ENCODE data around the gene CCDC9B. TPM values are rescaled to one million over a fixed set of nuclear protein-coding genes. Genes with fewer than 3 reads are reported as not detected.

Gene CCDC9B
- total and polyA plus RNA-seq, 7 donors: 14.5 to 161 (median 87.0) TPM

- 90 to 92% (median 90%) methylated on average over 19 of the region's 19 CpGs for WGBS, 3 donors
- ATAC-seq: no peak
- H3K9me3 ChIP-seq: peaks cover 4% of the 10 kb centered on the region
- H3K27me3 ChIP-seq (ENCODE audit: insufficient read depth in 3 of 3, low read length in 2 of 3): no peaks in the 10 kb centered on the region
- H3K36me3 ChIP-seq (ENCODE audit: insufficient read depth in 1 of 2, low read depth in 1 of 2): no peaks in the 10 kb centered on the region
- intact Hi-C loops (cut with DNase I): no loop called here
- no peak overlapping the region for H3K4me3 ChIP-seq
- H3K27ac ChIP-seq: no peak overlapping the region
- no peaks in the 10 kb centered on the region for H3K4me1 ChIP-seq
- DNase-seq: no peak
- TF ChIP-seq CTCF (IDR thresholded peaks at IDR 0.05): no peak
Measured at GRCh38 chr15:40302288-40302886, 38.4 kb downstream of the CCDC9B start.

- no peaks in the 10 kb centered on the region for H3K36me3 ChIP-seq (ENCODE audit: insufficient read depth in 1 of 2, low read depth in 1 of 2)
- H3K4me3 ChIP-seq: no peak overlapping the region
- TF ChIP-seq CTCF (IDR thresholded peaks at IDR 0.05): no peak
- H3K4me1 ChIP-seq: no peaks in the 10 kb centered on the region
- 52 to 62% (median 60%) methylated on average over 12 of the region's 12 CpGs for WGBS, 3 donors
- DNase-seq (no peak), ATAC-seq (no peak)
- intact Hi-C loops (cut with DNase I): no loop called here
- H3K27ac ChIP-seq: no peak overlapping the region
- H3K9me3 ChIP-seq: peaks cover 4% of the 10 kb centered on the region
- H3K27me3 ChIP-seq (ENCODE audit: insufficient read depth in 3 of 3, low read length in 2 of 3): no peaks in the 10 kb centered on the region
Measured at GRCh38 chr15:40301467-40302179, 39.1 kb downstream of the CCDC9B start.

- Histone ChIP-seq H3K27me3 (ENCODE audit: insufficient read depth in 3 of 3, low read length in 2 of 3) (no peaks in the 10 kb centered on the region), H3K36me3 (ENCODE audit: insufficient read depth in 1 of 2, low read depth in 1 of 2) (no peaks in the 10 kb centered on the region), H3K9me3 (peaks cover 4% of the 10 kb centered on the region), H3K27ac (no peak overlapping the region), H3K4me1 (no peaks in the 10 kb centered on the region), H3K4me3 (no peak overlapping the region)
- ATAC-seq (no peak), DNase-seq (no peak)
- 88 to 91% (median 89%) methylated on average over 2 of the region's 2 CpGs for WGBS, 3 donors
- intact Hi-C loops (cut with DNase I): no loop called here
- no peak for TF ChIP-seq CTCF (IDR thresholded peaks at IDR 0.05)
Measured at GRCh38 chr15:40300771-40301170, 40.0 kb downstream of the CCDC9B start.

- no peaks in the 10 kb centered on the region for H3K27me3 ChIP-seq (ENCODE audit: insufficient read depth in 3 of 3, low read length in 2 of 3)
- no peak overlapping the region for H3K4me3 ChIP-seq
- no peaks in the 10 kb centered on the region for H3K36me3 ChIP-seq (ENCODE audit: insufficient read depth in 1 of 2, low read depth in 1 of 2)
- no peak overlapping the region for H3K27ac ChIP-seq
- peaks cover 4% of the 10 kb centered on the region for H3K9me3 ChIP-seq
- 97 to 99% (median 98%) methylated on average over 2 of the region's 2 CpGs for WGBS, 3 donors
- DNase-seq: no peak
- intact Hi-C loops (cut with DNase I): no loop called here
- H3K4me1 ChIP-seq: no peaks in the 10 kb centered on the region
- TF ChIP-seq CTCF (IDR thresholded peaks at IDR 0.05): no peak
- ATAC-seq: no peak
Measured at GRCh38 chr15:40300367-40300766, 40.4 kb downstream of the CCDC9B start.
